ENCODE data around the gene TSHZ2. TPM values are rescaled to one million over a fixed set of nuclear protein-coding genes. Genes with fewer than 3 reads are reported as not detected.

The TSHZ2 gene
- total and polyA plus RNA-seq, 2 donors (not counting 1 experiment from before 2014, with no cell fraction given), result 1.00 to 5.7 TPM

GRCh38 chr20:52962183-52962582, 10.0 kb upstream of the TSHZ2 start:
- no peaks in the 10 kb centered on the region for H4K20me1 ChIP-seq (ENCODE audit: control insufficient read depth, insufficient read depth, low read length, poor library complexity, severe bottlenecking)
- no peak overlapping the region for H3K4me2 ChIP-seq (replicated peaks; ENCODE audit: low read depth, low read length, poor library complexity, severe bottlenecking)
- CTCF ChIA-PET, result no interaction called here
- H2AFZ ChIP-seq (ENCODE audit: insufficient read depth, low read depth, low read length, poor library complexity, severe bottlenecking), result no peak overlapping the region
- ATAC-seq (ENCODE audit: low read depth), result no peak
- DNase-seq, result no peak
- peaks cover 0 to 2% (median 0%) of the 10 kb centered on the region in 3 donors for H3K9me3 ChIP-seq (ENCODE audit: control extremely low read depth in 1 of 3, control insufficient read depth in 2 of 3, insufficient read depth in 1 of 3, low read length in 2 of 3)
- H3K79me2 ChIP-seq (ENCODE audit: control insufficient read depth, insufficient read depth, low read length), result no peaks in the 10 kb centered on the region
- POLR2A ChIA-PET, result no interaction called here
- H3K27ac ChIP-seq (ENCODE audit: low read length in 2 of 2), result no peak overlapping the region
- peaks cover 0 to 4% (median 0%) of the 10 kb centered on the region in 4 experiments for H3K27me3 ChIP-seq (replicated peaks in 1 of 4; ENCODE audit: control extremely low read depth in 1 of 4, control insufficient read depth in 3 of 4, insufficient read depth in 4 of 4, low read length in 3 of 4)
- TF ChIP-seq EZH2 (IDR thresholded peaks at IDR 0.05; ENCODE audit: borderline replicate concordance, insufficient read depth, low read depth, low read length, poor library complexity, severe bottlenecking) (no peak), CTCF (IDR thresholded peaks at IDR 0.05) (no peak)
- H3K4me1 ChIP-seq (ENCODE audit: control insufficient read depth in 2 of 2, insufficient read depth in 2 of 2, low read length in 2 of 2), result no peaks in the 10 kb centered on the region
- H3K9ac ChIP-seq (ENCODE audit: low read length), result no peak overlapping the region
- Mint-ChIP-seq H3K4me1 (peaks cover 7% of the 10 kb centered on the region), H3K27me3 (peaks cover 24% of the 10 kb centered on the region), H3K9me3 (ENCODE audit: insufficient read depth) (no peaks in the 10 kb centered on the region), H3K27ac (no peak overlapping the region), H3K4me3 (no peak overlapping the region)
- no peaks in the 10 kb centered on the region for H3K36me3 ChIP-seq (replicated peaks in 1 of 2; ENCODE audit: control extremely low read depth in 1 of 2, control insufficient read depth in 1 of 2, extremely low read depth in 1 of 2, insufficient read depth in 2 of 2, low read length in 1 of 2)
- WGBS (ENCODE audit: insufficient coverage), result no CpG with 5 or more reads among the region's 1 CpG
- H3K4me3 ChIP-seq (ENCODE audit: control extremely low read depth in 1 of 5, extremely low read depth in 1 of 5, insufficient read depth in 1 of 5, low read depth in 2 of 5, low read length in 4 of 5), result no peak overlapping the region
- intact Hi-C loops (cut with micrococcal nuclease), result no loop called here

DNA sequence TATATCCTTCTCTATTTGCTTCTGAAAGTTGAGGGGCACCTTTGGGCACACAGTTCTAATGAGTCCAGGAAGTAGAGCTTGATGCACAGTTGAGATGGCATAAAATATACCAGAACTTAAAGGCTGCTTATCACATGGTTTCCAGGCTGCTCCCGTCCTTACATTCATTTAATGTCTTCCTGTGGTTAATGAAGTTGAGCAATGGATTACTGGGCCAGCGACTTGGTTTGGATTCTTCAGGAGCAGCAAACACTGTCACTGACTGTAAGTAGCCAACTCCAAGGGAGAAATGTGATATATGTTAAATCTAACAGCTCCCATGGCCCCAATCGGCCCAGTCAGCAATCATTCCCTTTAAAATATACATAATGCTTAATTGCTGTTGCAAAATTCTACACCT, 9.0 kb upstream of the TSHZ2 start:
- ChIA-PET CTCF (no interaction called here), POLR2A (no interaction called here)
- Mint-ChIP-seq H3K4me3 (no peak overlapping the region), H3K27me3 (peaks cover 24% of the 10 kb centered on the region), H3K4me1 (peaks cover 7% of the 10 kb centered on the region), H3K9me3 (ENCODE audit: insufficient read depth) (no peaks in the 10 kb centered on the region), H3K27ac (no peak overlapping the region)
- Histone ChIP-seq H3K4me3 (ENCODE audit: control extremely low read depth in 1 of 5, extremely low read depth in 1 of 5, insufficient read depth in 1 of 5, low read depth in 2 of 5, low read length in 4 of 5) (no peak overlapping the region), H3K27me3 (replicated peaks in 1 of 4; ENCODE audit: control extremely low read depth in 1 of 4, control insufficient read depth in 3 of 4, insufficient read depth in 4 of 4, low read length in 3 of 4) (peaks cover 0 to 4% (median 0%) of the 10 kb centered on the region in 4 experiments), H3K27ac (ENCODE audit: low read length in 2 of 2) (no peak overlapping the region), H2AFZ (ENCODE audit: insufficient read depth, low read depth, low read length, poor library complexity, severe bottlenecking) (no peak overlapping the region), H3K4me1 (ENCODE audit: control insufficient read depth in 2 of 2, insufficient read depth in 2 of 2, low read length in 2 of 2) (no peaks in the 10 kb centered on the region), H3K36me3 (replicated peaks in 1 of 2; ENCODE audit: control extremely low read depth in 1 of 2, control insufficient read depth in 1 of 2, extremely low read depth in 1 of 2, insufficient read depth in 2 of 2, low read length in 1 of 2) (no peaks in the 10 kb centered on the region), H3K79me2 (ENCODE audit: control insufficient read depth, insufficient read depth, low read length) (no peaks in the 10 kb centered on the region), H4K20me1 (ENCODE audit: control insufficient read depth, insufficient read depth, low read length, poor library complexity, severe bottlenecking) (no peaks in the 10 kb centered on the region), H3K9me3 (ENCODE audit: control extremely low read depth in 1 of 3, control insufficient read depth in 2 of 3, insufficient read depth in 1 of 3, low read length in 2 of 3) (peaks cover 0 to 2% (median 0%) of the 10 kb centered on the region in 3 donors), H3K4me2 (replicated peaks; ENCODE audit: low read depth, low read length, poor library complexity, severe bottlenecking) (no peak overlapping the region), H3K9ac (ENCODE audit: low read length) (no peak overlapping the region)
- intact Hi-C loops (cut with micrococcal nuclease), result no loop called here
- no peak for TF ChIP-seq CTCF (IDR thresholded peaks at IDR 0.05)
- no peak for TF ChIP-seq EZH2 (IDR thresholded peaks at IDR 0.05; ENCODE audit: borderline replicate concordance, insufficient read depth, low read depth, low read length, poor library complexity, severe bottlenecking)
- 60% methylated on average over 1 of the region's 3 CpGs for WGBS (ENCODE audit: insufficient coverage)
- ATAC-seq (ENCODE audit: low read depth) (no peak), DNase-seq (no peak)
